Measurements from ENCODE around the gene TNPO2.

Gene TNPO2

DNA sequence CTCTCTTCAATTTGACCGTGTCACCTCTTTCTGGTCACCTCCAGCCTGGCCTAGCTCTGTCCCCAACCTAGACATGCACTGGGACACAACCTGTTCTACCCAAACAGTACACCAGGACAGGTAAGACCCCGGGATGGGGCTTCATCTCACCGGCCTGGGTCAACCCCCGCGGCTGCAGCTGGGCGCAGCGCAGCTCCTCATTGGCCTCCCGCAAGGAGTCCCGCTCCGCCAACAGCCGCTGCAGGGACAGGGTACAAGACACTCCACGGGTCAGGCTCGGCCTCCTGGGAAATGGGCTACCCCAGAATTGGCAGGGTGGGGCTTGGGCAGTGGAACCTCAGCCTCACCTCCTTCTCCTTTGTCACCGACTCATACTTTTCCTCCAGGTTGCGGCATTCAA, 43.9 kb upstream of the TNPO2 start:
- Histone ChIP-seq H3K27me3 (ENCODE audit: insufficient read depth, poor library complexity, severe bottlenecking) (no peaks in the 10 kb centered on the region), H3K4me3 (replicated peaks; ENCODE audit: insufficient read depth, low read length) (no peak overlapping the region), H3K27ac (replicated peaks) (no peak overlapping the region)
- no peak for TF ChIP-seq POLR2AphosphoS5 (IDR thresholded peaks at IDR 0.05; ENCODE audit: low read depth)
- no peak for TF ChIP-seq CTCF (IDR thresholded peaks at IDR 0.05; ENCODE audit: insufficient read depth, low read length)
- TF ChIP-seq, protein P1, sequence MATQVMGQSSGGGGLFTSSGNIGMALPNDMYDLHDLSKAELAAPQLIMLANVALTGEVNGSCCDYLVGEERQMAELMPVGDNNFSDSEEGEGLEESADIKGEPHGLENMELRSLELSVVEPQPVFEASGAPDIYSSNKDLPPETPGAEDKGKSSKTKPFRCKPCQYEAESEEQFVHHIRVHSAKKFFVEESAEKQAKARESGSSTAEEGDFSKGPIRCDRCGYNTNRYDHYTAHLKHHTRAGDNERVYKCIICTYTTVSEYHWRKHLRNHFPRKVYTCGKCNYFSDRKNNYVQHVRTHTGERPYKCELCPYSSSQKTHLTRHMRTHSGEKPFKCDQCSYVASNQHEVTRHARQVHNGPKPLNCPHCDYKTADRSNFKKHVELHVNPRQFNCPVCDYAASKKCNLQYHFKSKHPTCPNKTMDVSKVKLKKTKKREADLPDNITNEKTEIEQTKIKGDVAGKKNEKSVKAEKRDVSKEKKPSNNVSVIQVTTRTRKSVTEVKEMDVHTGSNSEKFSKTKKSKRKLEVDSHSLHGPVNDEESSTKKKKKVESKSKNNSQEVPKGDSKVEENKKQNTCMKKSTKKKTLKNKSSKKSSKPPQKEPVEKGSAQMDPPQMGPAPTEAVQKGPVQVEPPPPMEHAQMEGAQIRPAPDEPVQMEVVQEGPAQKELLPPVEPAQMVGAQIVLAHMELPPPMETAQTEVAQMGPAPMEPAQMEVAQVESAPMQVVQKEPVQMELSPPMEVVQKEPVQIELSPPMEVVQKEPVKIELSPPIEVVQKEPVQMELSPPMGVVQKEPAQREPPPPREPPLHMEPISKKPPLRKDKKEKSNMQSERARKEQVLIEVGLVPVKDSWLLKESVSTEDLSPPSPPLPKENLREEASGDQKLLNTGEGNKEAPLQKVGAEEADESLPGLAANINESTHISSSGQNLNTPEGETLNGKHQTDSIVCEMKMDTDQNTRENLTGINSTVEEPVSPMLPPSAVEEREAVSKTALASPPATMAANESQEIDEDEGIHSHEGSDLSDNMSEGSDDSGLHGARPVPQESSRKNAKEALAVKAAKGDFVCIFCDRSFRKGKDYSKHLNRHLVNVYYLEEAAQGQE (IDR thresholded peaks at IDR 0.05; ENCODE audit: insufficient replicate concordance, low read depth), result no peak
- no peak for TF ChIP-seq SPI1 (IDR thresholded peaks at IDR 0.05; ENCODE audit: borderline replicate concordance, low read depth)
- TF ChIP-seq GABPA (IDR thresholded peaks at IDR 0.05; ENCODE audit: low read depth), result no peak
- DNase-seq (ENCODE audit: low read depth in 1 of 2, low spot score in 1 of 2), result no peak

DNA sequence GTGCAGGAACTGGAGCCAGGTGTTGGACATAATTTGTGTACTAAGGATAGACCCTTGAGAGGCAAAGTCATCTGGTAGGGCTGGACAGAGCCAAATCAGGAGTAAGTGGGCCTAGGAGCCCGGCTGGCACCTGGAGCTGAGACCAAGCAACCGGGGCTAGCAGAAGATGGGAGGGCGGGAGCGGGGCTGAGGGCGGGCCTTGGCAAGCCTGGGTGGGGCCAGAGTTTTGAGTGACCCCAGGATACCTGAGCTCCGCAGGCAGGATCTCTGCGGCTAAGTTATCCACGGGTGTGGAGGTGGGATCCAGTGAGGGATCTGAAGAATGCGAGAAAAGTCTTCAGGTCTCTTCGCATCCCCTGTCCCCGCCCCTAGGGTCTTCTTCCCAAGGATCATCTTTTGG, 43.4 kb upstream of the TNPO2 start:
- Histone ChIP-seq H3K27ac (replicated peaks) (no peak overlapping the region), H3K4me3 (replicated peaks; ENCODE audit: insufficient read depth, low read length) (no peak overlapping the region), H3K27me3 (ENCODE audit: insufficient read depth, poor library complexity, severe bottlenecking) (no peaks in the 10 kb centered on the region)
- DNase-seq (ENCODE audit: low read depth in 1 of 2, low spot score in 1 of 2), result no peak
- TF ChIP-seq, protein P1 (IDR thresholded peaks at IDR 0.05; ENCODE audit: insufficient replicate concordance, low read depth), result no peak
- no peak for TF ChIP-seq POLR2AphosphoS5 (IDR thresholded peaks at IDR 0.05; ENCODE audit: low read depth)
- no peak for TF ChIP-seq SPI1 (IDR thresholded peaks at IDR 0.05; ENCODE audit: borderline replicate concordance, low read depth)
- TF ChIP-seq CTCF (IDR thresholded peaks at IDR 0.05; ENCODE audit: insufficient read depth, low read length), result no peak
- no peak for TF ChIP-seq GABPA (IDR thresholded peaks at IDR 0.05; ENCODE audit: low read depth)

DNA sequence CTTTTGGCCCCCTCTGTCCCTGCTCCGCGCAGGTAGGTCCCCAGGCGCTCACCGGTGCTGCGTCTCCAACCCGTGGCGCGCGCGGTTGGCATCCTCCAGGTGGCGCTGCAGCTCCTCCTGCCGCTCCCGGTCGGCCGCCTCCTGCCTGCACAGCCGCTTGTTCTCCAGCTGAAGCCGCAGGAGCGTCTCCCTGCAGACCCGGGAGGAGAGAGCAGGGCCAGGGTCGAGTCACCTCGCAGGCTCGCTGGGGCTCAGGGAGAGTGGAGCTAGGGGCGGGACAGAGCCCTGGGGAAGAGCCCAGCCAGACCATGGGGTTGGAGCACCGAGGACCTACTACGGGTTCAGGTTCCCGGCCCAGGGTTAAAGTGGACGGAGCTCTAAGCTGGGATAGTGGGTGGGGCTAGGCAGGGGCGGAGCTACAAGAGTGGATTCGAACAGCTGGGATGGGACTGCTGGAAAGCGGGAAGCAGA, 42.4 kb upstream of the TNPO2 start:
- Histone ChIP-seq H3K27ac (replicated peaks) (no peak overlapping the region), H3K27me3 (ENCODE audit: insufficient read depth, poor library complexity, severe bottlenecking) (no peaks in the 10 kb centered on the region), H3K4me3 (replicated peaks; ENCODE audit: insufficient read depth, low read length) (peak overlapping the region; percentile 35)
- DNase-seq (ENCODE audit: low read depth in 1 of 2, low spot score in 1 of 2), result peak in 1 of 2 experiments; percentile 87
- TF ChIP-seq CTCF (IDR thresholded peaks at IDR 0.05; ENCODE audit: insufficient read depth, low read length), result peak; percentile 59
- TF ChIP-seq GABPA (IDR thresholded peaks at IDR 0.05; ENCODE audit: low read depth), result no peak
- no peak for TF ChIP-seq POLR2AphosphoS5 (IDR thresholded peaks at IDR 0.05; ENCODE audit: low read depth)
- TF ChIP-seq, protein P1 (IDR thresholded peaks at IDR 0.05; ENCODE audit: insufficient replicate concordance, low read depth), result no peak
